Ovary (tissue), 9 donors: Measurements from ENCODE around the gene AMOTL2. TPM values are rescaled to one million over a fixed set of nuclear protein-coding genes. Genes with fewer than 3 reads are reported as not detected.

Experiments
- DNase-seq, 5 donors: peaks; one replicate each; pipeline ENCODE4 v3.0.0-alpha.2; 2019 to 2020
- H3K27ac ChIP-seq, 2 donors: fragments of 200-600 bp; one replicate each; pipeline versions ENCODE4 v1.5.1 to v1.8.0; 2019 to 2022
- H3K27me3 ChIP-seq: fragments of 200-600 bp; one replicate; pipeline ENCODE4 v1.8.0; 2022
- H3K36me3 ChIP-seq: fragments of 200-600 bp; sonication (generic); one replicate; pipeline ENCODE4 v1.5.1; 2019
- H3K4me1 ChIP-seq: one replicate; pipeline ENCODE4 v1.8.1; 2013; ENCODE audit warnings: mild to moderate bottlenecking, moderate library complexity; ENCODE audit not compliant: insufficient read depth
- H3K4me3 ChIP-seq: fragments of 200-600 bp; sonication (generic); one replicate; pipeline ENCODE4 v1.5.1; 2017
- H3K9me3 ChIP-seq, 2 donors: fragments of 200-600 bp in 1 of 2; sonication (generic) in 1 of 2; one replicate each; pipeline versions ENCODE4 v1.5.1 to v1.8.1; 2013 to 2019; ENCODE audit warnings: mild to moderate bottlenecking in 1 of 2, moderate library complexity in 1 of 2
- EP300 ChIP-seq: sonication (generic); formaldehyde crosslinking; IDR thresholded peaks from one replicate; pipeline ENCODE4 v1.6.1; 2017; ENCODE audit warnings: antibody characterized with exemption
- POLR2A ChIP-seq: fragments of 450-650 bp; IDR thresholded peaks from one replicate; pipeline ENCODE4 v1.6.1; 2017; ENCODE audit warnings: antibody characterized with exemption, mild to moderate bottlenecking, moderate library complexity
- WGBS, 3 donors: extraction: QIAGEN DNeasy Blood & Tissue Kit in 1 of 3; methylation state at CpG; one replicate each; pipeline versions ENCODE4 v1.1.5 to v1.1.7; 2013 to 2017; 5-methylcytosine and 5-hydroxymethylcytosine counted together
- intact Hi-C, 4 donors: fragments of 100-400 bp; cut with DNase I; formaldehyde crosslinking; loops; one replicate each; pipeline versions ENCODE4 v1.11.0 to v1.15.1; 2022 to 2023
- polyA plus RNA-seq, 2 donors: library from polyadenylated mRNA; stranded (reverse); fragments of 200-250 nt in 1 of 2; fragments of 350-450 nt in 1 of 2; fragmentation: Illumina TruSeq in 1 of 2; extraction: RNeasy Lipid Tissue Mini Kit (QIAGEN cat#74804) in 1 of 2; gene quantifications; one replicate each; pipeline ENCODE4 v1.2.3, GENCODE V29; 2013 to 2014
- total RNA-seq, 7 donors: library from RNA; depleted of rRNA in 2 of 7; stranded (reverse); fragments of >200 nt in 2 of 7; fragmentation: NEBNext Ultra II Directional in 3 of 7; extraction: Animal tissue kit (Norgen Biotek cat#: 25700) in 3 of 7; gene quantifications; one replicate each; pipeline versions ENCODE4 v1.1.0 to v1.2.4, GENCODE V29; 2016 to 2023
- TF ChIP-seq, protein P1 (sequence below), 3 donors: fragments of 450-650 bp in 2 of 3; fragments of 200-600 bp in 1 of 3; IDR thresholded peaks; one replicate each; pipeline versions ENCODE4 v1.5.1 to v1.8.0; 2016 to 2022; ENCODE audit warnings: antibody characterized with exemption in 3 of 3, mild to moderate bottlenecking in 1 of 3
- donor health status: DM: no; HTN: no; CAD: no; lungs with moderate emphysema.
- donor health status: DM: no; HTN: no; CAD: no.
- donor health status: Bipolar disorder and iron deficiency.
- donor health status: DM: yes; HTN: yes; CAD: no.
- donor health status: DM: no; HTN: no; CAD: no.
- donor health status: DM: yes; HTN: yes; CAD: no.

Gene AMOTL2
- total and polyA plus RNA-seq, 9 donors = 20.5 to 60.4 (median 42.4) TPM

DNA sequence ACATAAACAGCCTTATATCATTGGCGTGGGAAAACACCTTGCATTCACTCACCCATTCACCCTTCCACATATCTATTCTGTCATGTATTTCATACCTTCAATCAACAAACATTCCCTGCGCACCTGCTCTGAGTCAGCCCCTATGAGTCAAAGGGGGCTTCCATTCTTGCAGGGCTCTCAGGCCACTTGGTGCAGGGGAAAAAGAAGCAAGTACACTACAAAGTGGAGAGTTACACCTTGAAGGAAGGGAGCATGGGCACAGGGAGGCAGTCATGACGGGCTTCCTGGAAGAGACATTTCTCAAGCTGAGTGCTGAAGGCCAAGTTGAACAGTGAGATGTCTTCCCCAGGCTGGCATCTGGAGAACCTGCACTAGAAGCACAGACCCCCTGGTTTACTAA, 4.6 kb upstream of the AMOTL2 start:
- intact Hi-C loops = loop anchor here in 2 of 4 donors (5.0 to 10.0 kb wide), 3 partner anchors 88 to 164 kb away; no protein-coding TSS in a partner anchor
- no peaks in the 10 kb centered on the region for H3K9me3 ChIP-seq
- no peaks in the 10 kb centered on the region for H3K27me3 ChIP-seq
- no peak overlapping the region for H3K27ac ChIP-seq
- H3K4me3 ChIP-seq = no peak overlapping the region
- peak in 1 of 5 donors; percentile 5 for DNase-seq
- TF ChIP-seq, protein P1, sequence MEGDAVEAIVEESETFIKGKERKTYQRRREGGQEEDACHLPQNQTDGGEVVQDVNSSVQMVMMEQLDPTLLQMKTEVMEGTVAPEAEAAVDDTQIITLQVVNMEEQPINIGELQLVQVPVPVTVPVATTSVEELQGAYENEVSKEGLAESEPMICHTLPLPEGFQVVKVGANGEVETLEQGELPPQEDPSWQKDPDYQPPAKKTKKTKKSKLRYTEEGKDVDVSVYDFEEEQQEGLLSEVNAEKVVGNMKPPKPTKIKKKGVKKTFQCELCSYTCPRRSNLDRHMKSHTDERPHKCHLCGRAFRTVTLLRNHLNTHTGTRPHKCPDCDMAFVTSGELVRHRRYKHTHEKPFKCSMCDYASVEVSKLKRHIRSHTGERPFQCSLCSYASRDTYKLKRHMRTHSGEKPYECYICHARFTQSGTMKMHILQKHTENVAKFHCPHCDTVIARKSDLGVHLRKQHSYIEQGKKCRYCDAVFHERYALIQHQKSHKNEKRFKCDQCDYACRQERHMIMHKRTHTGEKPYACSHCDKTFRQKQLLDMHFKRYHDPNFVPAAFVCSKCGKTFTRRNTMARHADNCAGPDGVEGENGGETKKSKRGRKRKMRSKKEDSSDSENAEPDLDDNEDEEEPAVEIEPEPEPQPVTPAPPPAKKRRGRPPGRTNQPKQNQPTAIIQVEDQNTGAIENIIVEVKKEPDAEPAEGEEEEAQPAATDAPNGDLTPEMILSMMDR (IDR thresholded peaks at IDR 0.05) = no peak
- TF ChIP-seq EP300 = no peak
- TF ChIP-seq POLR2A = no peak
- WGBS, 3 donors = 88 to 92% (median 91%) methylated on average over 3 of the region's 3 CpGs
- no peaks in the 10 kb centered on the region for H3K4me1 ChIP-seq
- no peaks in the 10 kb centered on the region for H3K36me3 ChIP-seq

DNA sequence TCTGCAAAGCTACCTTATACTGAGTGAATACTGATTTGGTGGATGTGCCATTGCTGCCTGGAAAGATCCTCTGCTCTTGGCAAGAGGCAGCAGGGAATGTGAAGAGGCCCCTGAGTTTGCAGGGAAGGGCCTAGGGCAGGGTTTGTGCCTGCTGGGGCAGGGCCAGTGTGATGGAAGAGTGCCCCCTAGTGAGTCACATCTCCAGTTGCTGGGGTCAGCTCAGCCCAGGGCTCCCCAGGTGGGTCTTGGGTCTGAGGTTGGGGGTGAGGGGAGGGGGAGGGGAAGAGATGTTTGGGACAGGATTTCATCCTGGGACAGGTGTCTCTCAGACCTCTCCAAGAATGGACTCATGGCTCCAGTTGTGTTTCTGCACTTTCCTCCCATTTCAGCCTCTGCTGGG, 4.1 kb upstream of the AMOTL2 start:
- Histone ChIP-seq H3K9me3 (no peaks in the 10 kb centered on the region), H3K36me3 (no peaks in the 10 kb centered on the region), H3K27me3 (no peaks in the 10 kb centered on the region), H3K4me3 (no peak overlapping the region), H3K4me1 (no peaks in the 10 kb centered on the region), H3K27ac (no peak overlapping the region)
- TF ChIP-seq EP300 (no peak), POLR2A (no peak)
- TF ChIP-seq, protein P1 (IDR thresholded peaks at IDR 0.05) = no peak
- peak in 1 of 5 donors; percentile 42 for DNase-seq
- intact Hi-C loops = loop anchor here in 2 of 4 donors (5.0 to 10.0 kb wide), 3 partner anchors 89 to 164 kb away; no protein-coding TSS in a partner anchor

DNA sequence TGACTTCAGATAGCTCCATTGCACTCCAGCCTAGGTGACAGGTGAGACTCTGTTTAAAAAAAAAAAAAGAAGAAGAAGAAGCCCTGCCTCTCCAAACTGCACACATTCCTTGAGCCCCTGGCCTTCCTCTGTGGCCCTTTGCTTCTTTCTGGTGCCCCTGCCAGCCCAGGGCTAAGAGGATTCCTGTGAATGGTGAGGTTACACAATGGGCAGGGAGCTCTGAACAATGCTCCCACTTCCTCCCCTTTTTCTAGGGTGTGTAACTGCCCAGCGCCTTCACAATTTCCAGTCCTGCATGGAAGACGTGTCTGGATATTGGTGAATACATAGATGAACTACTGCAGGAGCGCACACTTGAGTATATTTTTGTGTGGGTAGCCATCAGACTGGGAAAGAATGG, 3.6 kb upstream of the AMOTL2 start:
- intact Hi-C loops = loop anchor here in 2 of 4 donors (5.0 to 10.0 kb wide), 3 partner anchors 89 to 163 kb away; no protein-coding TSS in a partner anchor
- no peaks in the 10 kb centered on the region for H3K4me1 ChIP-seq
- TF ChIP-seq POLR2A (no peak), EP300 (no peak)
- TF ChIP-seq, protein P1 (IDR thresholded peaks at IDR 0.05) = no peak
- WGBS, 3 donors = 91 to 100% (median 95%) methylated on average over 3 of the region's 3 CpGs
- H3K27ac ChIP-seq = no peak overlapping the region
- no peaks in the 10 kb centered on the region for H3K27me3 ChIP-seq
- no peaks in the 10 kb centered on the region for H3K9me3 ChIP-seq
- no peak for DNase-seq
- no peak overlapping the region for H3K4me3 ChIP-seq
- H3K36me3 ChIP-seq = no peaks in the 10 kb centered on the region

DNA sequence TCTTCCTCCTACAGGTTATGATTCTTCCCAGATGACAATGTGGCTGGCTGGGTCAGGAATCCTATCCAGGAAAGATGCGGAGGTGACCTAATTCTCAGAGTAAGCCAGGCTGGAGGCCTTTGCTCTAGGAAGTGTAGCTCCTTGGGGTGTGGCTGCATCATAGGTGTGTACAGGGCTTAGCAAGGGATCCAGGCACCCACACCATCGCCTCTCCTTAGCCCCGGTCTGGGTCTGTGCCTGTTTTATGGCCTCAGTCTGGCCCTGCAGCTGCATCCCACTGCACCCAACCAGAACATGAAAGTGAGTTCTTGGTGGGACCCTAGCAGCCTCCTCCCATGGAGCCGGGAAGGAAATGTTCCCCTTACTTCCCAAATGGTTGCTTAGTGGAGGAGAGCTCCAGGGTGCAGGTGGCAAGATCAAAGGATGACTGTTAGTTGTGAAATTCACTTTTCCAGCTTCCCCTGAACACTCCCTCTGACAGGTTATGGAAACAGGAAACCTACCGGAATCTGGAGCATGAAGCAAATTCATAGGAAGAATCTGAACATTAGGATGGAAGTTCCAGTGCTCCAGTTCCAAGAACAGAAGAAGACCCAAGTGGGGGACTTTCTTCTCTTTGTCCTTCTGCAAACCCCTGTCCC, 2.7 kb upstream of the AMOTL2 start:
- no peak overlapping the region for H3K4me3 ChIP-seq
- no peaks in the 10 kb centered on the region for H3K9me3 ChIP-seq
- intact Hi-C loops = loop anchor here in 2 of 4 donors (5.0 to 10.0 kb wide), 3 partner anchors 90 to 162 kb away; no protein-coding TSS in a partner anchor
- peaks cover 8% of the 10 kb centered on the region for H3K4me1 ChIP-seq
- 85 to 90% (median 85%) methylated on average over 5 of the region's 5 CpGs for WGBS, 3 donors
- H3K36me3 ChIP-seq = no peaks in the 10 kb centered on the region
- no peaks in the 10 kb centered on the region for H3K27me3 ChIP-seq
- TF ChIP-seq, protein P1 (IDR thresholded peaks at IDR 0.05) = no peak
- TF ChIP-seq POLR2A = no peak
- no peak for TF ChIP-seq EP300
- no peak overlapping the region for H3K27ac ChIP-seq
- DNase-seq = peak in 1 of 5 donors; percentile 8
